ENCODE measurements around the gene RIC1.

- no peak for TF ChIP-seq CTCF (IDR thresholded peaks at IDR 0.05; ENCODE audit: low read length)
- no peak for TF ChIP-seq EZH2 (IDR thresholded peaks at IDR 0.05; ENCODE audit: borderline replicate concordance, low read length)
Observed at GRCh38 chr9:5735072-5735471, 106.2 kb downstream of the RIC1 start.
